ENCODE measurements around the gene DUSP22.
A peak's percentile ranks its signal among the peaks of the same experiment; 100 is the strongest.

The DUSP22 gene

GRCh38 chr6:380234-381218, 88.2 kb downstream of the DUSP22 start:
- DNase-seq (ENCODE audit: low spot score), result no peak

GRCh38 chr6:381742-382461, 89.6 kb downstream of the DUSP22 start:
- DNase-seq (ENCODE audit: low spot score), result no peak

GRCh38 chr6:382883-383810, 90.9 kb downstream of the DUSP22 start:
- no peak for DNase-seq (ENCODE audit: low spot score)

GRCh38 chr6:383856-384255, 91.6 kb downstream of the DUSP22 start:
- DNase-seq (ENCODE audit: low spot score), result no peak

GRCh38 chr6:384898-385297, 92.6 kb downstream of the DUSP22 start:
- no peak for DNase-seq (ENCODE audit: low spot score)

GRCh38 chr6:385614-386013, 93.3 kb downstream of the DUSP22 start:
- no peak for DNase-seq (ENCODE audit: low spot score)

GRCh38 chr6:386688-387266, 94.5 kb downstream of the DUSP22 start:
- no peak for DNase-seq (ENCODE audit: low spot score)

GRCh38 chr6:387293-387741, 95.0 kb downstream of the DUSP22 start:
- no peak for DNase-seq (ENCODE audit: low spot score)

- DNase-seq (ENCODE audit: low spot score), result no peak
Measured at GRCh38 chr6:388202-388903, 96.1 kb downstream of the DUSP22 start.

- no peak for DNase-seq (ENCODE audit: low spot score)
Measured at GRCh38 chr6:389143-389542, 96.9 kb downstream of the DUSP22 start.

GRCh38 chr6:389622-390021, 97.3 kb downstream of the DUSP22 start:
- DNase-seq (ENCODE audit: low spot score), result no peak

- peak; percentile 54 for DNase-seq (ENCODE audit: low spot score)
Measured at GRCh38 chr6:390914-391558, 98.7 kb downstream of the DUSP22 start.

GRCh38 chr6:391559-392440, 99.5 kb downstream of the DUSP22 start, which contains the start of gene IRF4:
TSS of gene IRF4 (plus strand) at chr6:391752. CDS start at chr6:393153, 1,401 bp downstream.
- DNase-seq (ENCODE audit: low spot score), result peak; percentile 69

GRCh38 chr6:392441-393390, 100.4 kb downstream of the DUSP22 start:
- peak; percentile 61 for DNase-seq (ENCODE audit: low spot score)

- DNase-seq (ENCODE audit: low spot score), result no peak
Measured at GRCh38 chr6:393391-394221, 101.3 kb downstream of the DUSP22 start.

GRCh38 chr6:394641-395289, 102.5 kb downstream of the DUSP22 start:
- DNase-seq (ENCODE audit: low spot score), result no peak
